HG02884 (cell line): ENCODE results near the gene BCORL1.
A peak's percentile ranks its signal among the peaks of the same experiment; 100 is the strongest.

Experiments used
- ATAC-seq: cut with Tn5 transposase; IDR thresholded peaks from one replicate; pipeline ENCODE4 v1.9.1; 2021; ENCODE audit warnings: mild to moderate bottlenecking, moderate library complexity; ENCODE audit not compliant: unreplicated experiment

BCORL1 gene

GRCh38 chrX:130009658-130010223 is 27.3 kb downstream of the BCORL1 start:
- ATAC-seq: no peak

- ATAC-seq: no peak
Observed at GRCh38 chrX:130012683-130013082, 30.2 kb downstream of the BCORL1 start.

DNA sequence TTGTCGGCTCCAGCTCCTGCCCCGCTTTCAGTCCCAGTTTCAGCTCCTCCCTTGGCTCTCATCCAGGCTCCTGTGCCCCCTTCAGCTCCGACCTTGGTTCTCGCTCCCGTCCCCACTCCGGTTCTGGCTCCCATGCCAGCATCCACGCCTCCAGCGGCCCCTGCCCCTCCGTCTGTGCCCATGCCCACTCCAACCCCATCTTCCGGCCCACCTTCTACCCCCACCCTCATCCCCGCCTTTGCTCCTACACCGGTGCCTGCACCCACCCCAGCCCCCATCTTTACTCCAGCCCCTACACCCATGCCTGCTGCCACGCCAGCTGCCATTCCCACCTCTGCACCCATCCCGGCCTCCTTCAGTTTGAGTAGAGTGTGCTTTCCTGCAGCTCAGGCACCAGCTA is 31.2 kb downstream of the BCORL1 start:
- no peak for ATAC-seq

- ATAC-seq: no peak
Observed at GRCh38 chrX:130014356-130014755, 31.9 kb downstream of the BCORL1 start.

GRCh38 chrX:130014770-130015169 is 32.3 kb downstream of the BCORL1 start:
- no peak for ATAC-seq

GRCh38 chrX:130015181-130015580 is 32.7 kb downstream of the BCORL1 start:
- no peak for ATAC-seq

DNA sequence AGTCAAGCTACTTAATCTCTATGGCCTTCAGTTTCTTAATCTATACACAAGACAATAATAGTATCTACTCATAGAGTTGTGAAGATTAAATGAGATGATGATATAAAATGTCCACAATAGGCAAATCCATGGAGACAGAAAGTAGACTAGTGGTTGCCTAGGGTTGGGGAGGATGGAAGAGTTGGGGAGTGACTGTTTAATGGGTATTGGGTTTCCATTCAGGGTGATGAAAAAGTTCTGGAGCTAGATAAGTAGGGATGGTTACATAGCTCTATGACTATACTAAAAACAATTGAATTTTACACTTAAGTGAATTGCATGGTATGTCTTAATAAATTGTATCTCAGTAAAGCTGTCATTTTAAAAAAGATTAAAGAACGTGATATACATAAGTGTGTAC is 35.7 kb downstream of the BCORL1 start:
- no peak for ATAC-seq

- ATAC-seq: no peak
Observed at GRCh38 chrX:130020661-130021324, 38.4 kb downstream of the BCORL1 start.

DNA sequence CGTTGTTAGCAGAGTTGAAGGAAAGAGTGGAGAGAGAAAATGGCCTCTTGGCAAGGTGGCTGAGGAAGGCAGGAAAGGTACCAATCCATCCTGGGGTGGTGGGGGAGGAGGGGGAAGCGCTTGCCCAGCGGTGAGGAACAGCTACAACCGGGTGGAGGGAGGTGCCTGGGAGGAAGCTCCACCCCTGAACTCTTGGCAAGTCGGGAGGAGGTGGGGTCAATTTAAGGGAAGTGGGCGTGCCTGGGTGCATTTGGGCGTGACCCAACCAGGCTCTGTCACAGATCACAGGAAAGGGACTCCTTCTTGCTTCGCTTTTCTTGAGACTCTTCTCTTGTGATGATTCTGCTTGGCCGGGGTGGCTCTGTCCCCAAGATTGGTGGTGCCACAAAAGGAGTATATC is 41.7 kb downstream of the BCORL1 start:
- ATAC-seq: peak; percentile 99

DNA sequence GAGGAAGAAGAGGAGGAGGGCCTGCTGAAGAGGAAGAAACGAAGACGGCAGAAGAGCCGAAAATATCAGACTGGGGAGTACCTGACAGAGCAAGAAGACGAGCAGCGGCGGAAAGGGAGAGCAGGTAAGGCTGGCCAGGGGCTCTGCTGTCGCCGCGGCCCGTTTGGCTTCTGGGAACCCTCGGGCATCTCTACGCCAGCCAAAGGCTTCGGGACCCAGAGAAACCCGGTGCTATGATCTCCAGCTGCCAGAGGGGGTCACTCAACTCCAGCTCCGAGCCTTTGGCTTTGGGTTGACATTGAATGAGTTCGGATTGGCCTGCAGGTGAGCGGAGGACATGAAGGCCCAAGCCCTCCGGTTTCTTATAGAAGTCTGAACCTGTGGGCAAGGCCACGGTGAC is 42.8 kb downstream of the BCORL1 start:
- ATAC-seq: no peak

DNA sequence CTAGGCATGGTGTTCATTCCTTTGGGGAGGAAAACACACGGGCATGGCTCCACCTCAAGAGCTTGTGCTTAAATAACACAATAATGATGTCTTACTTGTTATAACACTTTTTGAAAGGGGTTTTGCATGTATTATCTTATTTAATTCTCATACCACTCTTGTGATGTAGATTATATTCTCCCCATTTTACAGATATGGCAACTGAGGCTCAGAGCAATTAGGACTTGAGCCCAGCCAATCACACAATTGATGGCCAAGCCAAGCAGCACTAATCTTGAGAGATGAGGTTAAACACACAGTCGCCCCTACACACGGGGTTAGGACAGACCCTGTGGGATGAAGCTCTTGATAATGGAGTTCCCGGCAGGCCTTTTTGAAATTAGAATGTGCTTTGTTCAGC is 45.1 kb downstream of the BCORL1 start:
- no peak for ATAC-seq

- no peak for ATAC-seq
Observed at GRCh38 chrX:130028196-130028595, 45.8 kb downstream of the BCORL1 start.

DNA sequence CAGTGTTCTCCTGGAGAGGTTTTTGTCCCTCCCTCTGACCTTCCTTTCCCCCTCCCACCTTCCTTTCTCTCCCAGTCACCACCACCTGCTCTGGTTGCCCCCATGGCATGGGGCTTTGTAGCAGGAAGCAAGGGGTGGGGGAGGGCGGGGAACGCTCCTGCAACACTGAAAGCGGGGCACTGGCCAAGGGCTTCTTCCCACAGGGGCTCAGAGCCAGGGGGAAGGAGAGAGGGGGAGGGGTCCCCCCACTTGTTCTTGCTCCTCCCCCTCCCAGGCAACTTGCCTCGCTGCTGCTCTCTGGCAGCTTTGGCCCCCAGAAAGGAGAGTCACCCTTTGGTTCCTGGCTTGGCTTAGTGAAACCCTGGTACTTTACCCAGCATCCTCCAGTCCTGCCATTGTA is 48.4 kb downstream of the BCORL1 start:
- ATAC-seq: no peak

GRCh38 chrX:130032552-130032951 is 50.1 kb downstream of the BCORL1 start:
- no peak for ATAC-seq

GRCh38 chrX:130034178-130034577 is 51.7 kb downstream of the BCORL1 start:
- ATAC-seq: no peak

DNA sequence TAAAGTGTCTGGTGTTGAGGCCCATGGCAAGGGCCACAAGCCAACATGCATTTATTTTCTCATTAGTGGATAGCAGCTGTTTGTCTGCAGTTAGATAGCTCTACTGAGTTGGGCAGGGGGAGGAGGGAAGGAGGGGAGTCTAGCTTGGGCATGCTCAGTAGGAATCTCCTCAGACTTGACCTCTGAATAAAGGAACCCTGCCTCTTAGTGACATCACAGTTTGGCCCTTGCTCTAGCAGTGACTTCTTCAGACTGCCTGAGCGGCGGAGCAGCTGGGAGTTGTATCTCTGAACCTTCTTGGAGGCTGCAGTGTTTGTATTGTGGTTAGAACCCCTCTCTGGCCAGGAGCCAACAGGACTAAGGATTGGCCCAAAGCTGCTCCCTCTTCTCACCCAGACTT is 57.4 kb downstream of the BCORL1 start:
- no peak for ATAC-seq

- ATAC-seq: no peak
Observed at GRCh38 chrX:130047416-130047815, 65.0 kb downstream of the BCORL1 start.

DNA sequence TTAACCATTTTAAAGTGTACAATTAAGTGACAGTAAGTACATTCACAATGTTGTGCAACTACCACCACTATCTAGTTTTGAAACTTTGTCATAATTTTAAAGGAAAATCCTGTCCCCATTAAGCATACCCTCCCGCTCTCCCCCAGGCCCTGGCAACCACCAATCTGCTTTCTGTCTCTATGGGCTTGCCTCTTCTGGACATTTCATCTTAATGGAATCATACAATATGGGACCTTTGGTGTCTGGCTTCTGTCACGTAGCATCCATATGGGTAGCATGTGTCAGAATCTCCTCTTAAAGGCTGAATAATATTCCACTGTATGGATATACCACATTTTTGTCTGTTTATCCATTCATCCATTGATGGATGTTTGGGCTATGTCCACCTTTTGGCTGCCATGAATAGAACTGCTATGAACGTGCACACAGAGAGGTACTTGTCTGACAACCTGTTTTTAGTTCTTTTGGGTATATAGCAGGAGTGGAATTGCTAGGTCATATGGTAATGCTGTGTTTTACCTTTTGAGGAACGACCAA is 66.3 kb downstream of the BCORL1 start:
- no peak for ATAC-seq

DNA sequence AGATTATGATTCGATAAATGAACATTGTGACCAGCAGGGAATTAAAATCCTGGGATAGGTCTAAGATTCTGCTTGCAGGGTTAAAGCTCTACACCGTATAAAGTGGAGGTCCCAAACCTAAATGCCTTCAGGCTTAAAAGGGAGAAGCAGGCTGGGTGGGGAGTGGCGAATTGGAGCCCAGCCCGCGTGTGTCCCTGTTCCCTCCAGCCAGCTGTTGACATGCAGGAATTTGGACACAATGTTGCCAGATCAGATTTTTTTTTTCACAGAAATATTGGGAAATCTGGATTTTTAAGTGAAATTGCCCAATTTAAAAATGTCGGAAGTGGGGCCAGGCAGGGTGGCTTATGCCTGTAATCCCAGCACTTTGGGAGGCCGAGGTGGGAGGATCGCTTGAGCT is 67.4 kb downstream of the BCORL1 start:
- no peak for ATAC-seq

DNA sequence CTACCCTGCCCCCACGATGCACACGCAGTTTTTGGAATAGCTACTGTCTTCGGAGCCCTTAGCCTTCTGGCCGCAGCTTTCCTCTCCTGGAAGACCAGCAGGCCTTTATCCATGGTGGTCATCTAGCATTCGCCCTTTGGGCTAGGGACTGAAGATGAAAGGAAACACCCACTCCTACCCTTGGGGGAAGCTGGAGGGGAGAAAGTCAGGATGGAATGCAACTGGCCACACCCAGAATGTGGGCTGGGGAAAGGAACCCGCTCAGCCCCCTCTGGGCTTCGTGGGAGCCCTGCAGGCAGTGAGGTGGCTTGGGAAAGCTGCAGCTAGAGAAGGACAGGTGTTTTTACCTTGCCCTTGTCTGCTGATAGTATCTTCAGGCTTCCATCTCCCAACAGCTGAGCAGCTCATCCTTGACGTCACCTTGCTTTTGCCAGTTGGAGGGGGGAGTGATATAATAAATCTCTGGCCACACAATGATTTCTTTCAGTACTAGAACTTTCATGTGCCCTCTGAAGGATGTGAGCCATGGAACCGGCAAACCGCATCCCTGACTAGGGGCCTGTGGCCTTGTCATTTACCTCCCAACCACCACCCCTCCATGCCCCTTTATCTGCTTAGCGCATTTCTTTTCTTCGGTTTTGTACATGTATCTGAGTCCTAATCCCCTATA is 68.9 kb downstream of the BCORL1 start:
- ATAC-seq: no peak

- ATAC-seq: no peak
Observed at GRCh38 chrX:130053236-130053635, 70.8 kb downstream of the BCORL1 start.

DNA sequence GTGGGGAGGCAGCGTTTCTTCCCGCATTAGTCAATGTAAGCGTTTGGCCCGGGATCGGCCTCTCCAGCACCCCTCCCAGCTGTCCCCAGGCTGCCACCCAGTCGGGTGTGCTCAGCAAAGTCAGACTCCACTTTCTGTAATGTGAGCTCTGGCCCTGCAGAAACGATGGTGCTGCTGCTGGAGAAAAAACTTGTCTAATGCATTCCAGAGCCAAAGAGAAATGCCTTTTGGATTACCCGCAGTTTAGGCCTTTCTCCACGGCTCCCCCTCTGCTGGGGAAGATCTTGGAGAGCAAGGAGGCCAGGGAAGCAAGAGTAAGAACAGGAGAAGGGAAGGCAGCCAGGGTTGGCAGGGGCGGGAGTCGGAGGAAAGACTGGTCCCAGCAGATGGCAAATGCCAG is 72.7 kb downstream of the BCORL1 start:
- no peak for ATAC-seq
